Measurements from ENCODE around the gene VANGL2. TPM values are rescaled to one million over a fixed set of nuclear protein-coding genes. Genes with fewer than 3 reads are reported as not detected.

The VANGL2 gene
- total and polyA plus RNA-seq, 9 donors, result 5.6 to 18.4 (median 9.7) TPM

- intact Hi-C loops (cut with DNase I), result no loop called here
- no peaks in the 10 kb centered on the region for H3K9me3 ChIP-seq
- TF ChIP-seq POLR2A (IDR thresholded peaks at IDR 0.05) (no peak), EP300 (IDR thresholded peaks at IDR 0.05) (no peak), CTCF (IDR thresholded peaks at IDR 0.05) (no peak)
- DNase-seq, result no peak
- no peak overlapping the region for H3K4me3 ChIP-seq
- no peak overlapping the region for H3K27ac ChIP-seq
- H3K4me1 ChIP-seq (ENCODE audit: insufficient read depth), result peaks cover 1% of the 10 kb centered on the region
- H3K36me3 ChIP-seq, result no peaks in the 10 kb centered on the region
- WGBS, 3 donors, result 45 to 75% (median 66%) methylated on average over 2 of the region's 2 CpGs
- no peaks in the 10 kb centered on the region for H3K27me3 ChIP-seq
These were observed 39.4 kb downstream of the VANGL2 start for GRCh38 chr1:160439718-160440117.

GRCh38 chr1:160446945-160447600 lies 46.7 kb downstream of the VANGL2 start:
- intact Hi-C loops (cut with DNase I), result no loop called here
- DNase-seq, result no peak
- no peak overlapping the region for H3K4me3 ChIP-seq
- H3K36me3 ChIP-seq, result no peaks in the 10 kb centered on the region
- no peaks in the 10 kb centered on the region for H3K9me3 ChIP-seq
- no peaks in the 10 kb centered on the region for H3K4me1 ChIP-seq (ENCODE audit: insufficient read depth)
- WGBS, 3 donors, result 42 to 50% (median 48%) methylated on average over 8 of the region's 8 CpGs
- H3K27me3 ChIP-seq, result no peaks in the 10 kb centered on the region
- H3K27ac ChIP-seq, result no peak overlapping the region
- TF ChIP-seq CTCF (IDR thresholded peaks at IDR 0.05) (no peak), POLR2A (IDR thresholded peaks at IDR 0.05) (no peak), EP300 (IDR thresholded peaks at IDR 0.05) (no peak)

- H3K27me3 ChIP-seq, result no peaks in the 10 kb centered on the region
These were observed 49.1 kb downstream of the VANGL2 start for GRCh38 chr1:160449494-160449893.

GRCh38 chr1:160451119-160451858 lies 50.9 kb downstream of the VANGL2 start:
- 82 to 85% (median 82%) methylated on average over 7 of the region's 7 CpGs for WGBS, 3 donors
- Histone ChIP-seq H3K4me1 (ENCODE audit: insufficient read depth) (no peaks in the 10 kb centered on the region), H3K36me3 (no peaks in the 10 kb centered on the region), H3K27me3 (no peaks in the 10 kb centered on the region), H3K9me3 (no peaks in the 10 kb centered on the region), H3K4me3 (no peak overlapping the region), H3K27ac (no peak overlapping the region)
- DNase-seq, result no peak
- TF ChIP-seq CTCF (IDR thresholded peaks at IDR 0.05), result no peak
- TF ChIP-seq EP300 (IDR thresholded peaks at IDR 0.05), result no peak
- no peak for TF ChIP-seq POLR2A (IDR thresholded peaks at IDR 0.05)
- intact Hi-C loops (cut with DNase I), result no loop called here

More at GRCh38 chr1:160449494-160449893, 49.1 kb downstream of the VANGL2 start:
- H3K4me1 ChIP-seq (ENCODE audit: insufficient read depth), result no peaks in the 10 kb centered on the region
- intact Hi-C loops (cut with DNase I), result no loop called here
- H3K27ac ChIP-seq, result no peak overlapping the region
- TF ChIP-seq EP300 (IDR thresholded peaks at IDR 0.05) (no peak), CTCF (IDR thresholded peaks at IDR 0.05) (no peak), POLR2A (IDR thresholded peaks at IDR 0.05) (no peak)
- H3K9me3 ChIP-seq, result no peaks in the 10 kb centered on the region
- WGBS, 3 donors, result 80 to 88% (median 85%) methylated on average over 2 of the region's 2 CpGs
- H3K36me3 ChIP-seq, result no peaks in the 10 kb centered on the region
- H3K4me3 ChIP-seq, result no peak overlapping the region
- DNase-seq, result no peak

Data from ovary (tissue), 9 donors.